ENCODE data around the gene PTGER1. TPM values are rescaled to one million over a fixed set of nuclear protein-coding genes. Genes with fewer than 3 reads are reported as not detected.

PTGER1 gene
- total and polyA plus RNA-seq, 2 of the 4 experiments (the other 2 are of a cell fraction), result 0.54 to 0.60 TPM

GRCh38 chr19:14517840-14518505 lies 42.8 kb upstream of the PTGER1 start, which contains the start of gene DNAJB1:
DNAJB1 (minus strand) TSS chr19:14518397; CDS start chr19:14518349, 48 bp downstream.
- peak within 1 kb of the TSS; percentile 41; the same call in 1 of the 3 replicates for H2BK15ac ChIP-seq (ENCODE audit: low read depth, low read length)
- H3K18ac ChIP-seq (ENCODE audit: low read depth, low read length), result peak within 1 kb of the TSS; percentile 62
- ATAC-seq (ENCODE audit: low read depth) (peak; percentile 80), DNase-seq (peak; percentile 64)
- H3K79me1 ChIP-seq (ENCODE audit: low read depth in 1 of 2, low read length in 2 of 2), result peaks cover 23 to 48% of the 10 kb centered on the region in 2 experiments
- intact Hi-C loops (cut with micrococcal nuclease), result no loop called here
- peak within 1 kb of the TSS; percentile 84 for H3K56ac ChIP-seq (ENCODE audit: extremely low read depth, insufficient read depth, low read length)
- BruUV-seq (replicated peaks), result no TSS peak
- peak within 1 kb of the TSS; percentile 97 for H2AK5ac ChIP-seq (ENCODE audit: low read depth, low read length)
- H2AK9ac ChIP-seq (replicated peaks; ENCODE audit: low read depth, low read length, poor library complexity), result peak within 1 kb of the TSS; percentile 99
- peak within 1 kb of the TSS; percentile 93 for H3K4ac ChIP-seq (ENCODE audit: low read depth, low read length)
- POLR2A ChIA-PET (ENCODE audit: unreplicated experiment), result interaction anchor here (0.5 to 1.4 kb wide), 2 partner anchors 10 to 18 kb away, joined by 4 to 20 read pairs; no protein-coding TSS in a partner anchor
- H3K4me2 ChIP-seq (ENCODE audit: low read depth, low read length), result peak within 1 kb of the TSS; percentile 98
- peak within 1 kb of the TSS; percentile 84 for H4K91ac ChIP-seq (ENCODE audit: insufficient read depth, low read depth, low read length)
- 1% methylated on average over 25 of the region's 82 CpGs; no CpG with 5 or more reads in 1 of the 2 experiments for WGBS, 2 experiments (ENCODE audit: extremely low coverage in 2 of 2, insufficient read length in 1 of 2)
- peaks cover 19% of the 10 kb centered on the region for H3K9me1 ChIP-seq (ENCODE audit: insufficient read depth, low read length)
- peak within 1 kb of the TSS; percentile 85 for H3K4me3 ChIP-seq (ENCODE audit: insufficient read depth, low read depth, low read length)
- H4K8ac ChIP-seq (ENCODE audit: low read depth in 2 of 2, low read length in 2 of 2), result peak within 1 kb of the TSS; percentile 93 to 99
- peak within 1 kb of the TSS; percentile 45 for H2BK120ac ChIP-seq (ENCODE audit: low read depth, low read length)
- peak within 1 kb of the TSS; percentile 95 for H2AFZ ChIP-seq (replicated peaks; ENCODE audit: low read length, poor library complexity)
- CTCF ChIA-PET, result interaction anchor here (0.7 kb wide), 1 partner anchor 8 kb away, joined by 3 read pairs; no protein-coding TSS in a partner anchor
- H3K36me3 ChIP-seq (ENCODE audit: control insufficient read depth, insufficient read depth, low read length), result peaks cover 27% of the 10 kb centered on the region
- peaks cover 19% of the 10 kb centered on the region for H3K4me1 ChIP-seq (ENCODE audit: control insufficient read depth, insufficient read depth, low read length)
- TF ChIP-seq CHD1 (IDR thresholded peaks at IDR 0.05; ENCODE audit: low read depth, low read length), result peak; percentile 95; the same call in 1 of the 2 replicates
- no peak for TF ChIP-seq ELK1 (IDR thresholded peaks at IDR 0.05; ENCODE audit: borderline replicate concordance, low read depth, low read length)
- TF ChIP-seq BHLHE40 (IDR thresholded peaks at IDR 0.05; ENCODE audit: low read depth, low read length), result no peak
- TF ChIP-seq SMC3 (IDR thresholded peaks at IDR 0.05; ENCODE audit: low read depth, low read length), result peak; percentile 10; the same call in 1 of the 2 replicates
- no peak for TF ChIP-seq CEBPB (IDR thresholded peaks at IDR 0.05; ENCODE audit: low read depth, low read length)
- peak; percentile 99 for TF ChIP-seq POLR2A (IDR thresholded peaks at IDR 0.05; ENCODE audit: low read depth, low read length)
- no peak for TF ChIP-seq RFX5 (IDR thresholded peaks at IDR 0.05; ENCODE audit: low read depth, low read length)
- peak within 1 kb of the TSS; percentile 89 for H2BK5ac ChIP-seq (ENCODE audit: low read depth, low read length, poor library complexity, severe bottlenecking)
- in situ Hi-C loops (cut with MboI; ENCODE audit: low sequenced_read_pairs), result no loop called here
- H3K14ac ChIP-seq (replicated peaks; ENCODE audit: low read depth, low read length), result peak within 1 kb of the TSS; percentile 98
- H3K23ac ChIP-seq (ENCODE audit: low read depth, low read length), result peak within 1 kb of the TSS; percentile 91
- H4K20me1 ChIP-seq (ENCODE audit: insufficient read depth, low read length), result peaks cover 41% of the 10 kb centered on the region
- H4K5ac ChIP-seq (ENCODE audit: low read depth, low read length), result peak within 1 kb of the TSS; percentile 91
- H3K9ac ChIP-seq (ENCODE audit: low read depth, low read length), result peak within 1 kb of the TSS; percentile 87
- H3K9me3 ChIP-seq (ENCODE audit: control insufficient read depth, insufficient read depth, low read length), result no peaks in the 10 kb centered on the region
- peak within 1 kb of the TSS; percentile 90 for H3K27ac ChIP-seq (ENCODE audit: insufficient read depth, low read length)
- dilution Hi-C loops (cut with HindIII; ENCODE audit: low sequenced_read_pairs, unreplicated experiment), result no loop called here
- no peaks in the 10 kb centered on the region for H3K27me3 ChIP-seq (ENCODE audit: control insufficient read depth, insufficient read depth, low read length)
- no peak within 1 kb of the TSS for H2BK20ac ChIP-seq (ENCODE audit: low read depth, low read length)
